IMR-90 (cell line): Measurements from ENCODE around the gene C15orf40. TPM values are rescaled to one million over a fixed set of nuclear protein-coding genes. Genes with fewer than 3 reads are reported as not detected.
A peak's percentile ranks its signal among the peaks of the same experiment; 100 is the strongest.

Source experiments
- ATAC-seq: fragments of 200-7000 bp; cut with Tn5 transposase; 2 replicates; pipeline ENCODE4 v1.9.1; 2020; ENCODE audit warnings: low read depth, mild to moderate bottlenecking, moderate library complexity
- BruUV-seq: library from RNA; stranded (reverse); fragments of 400-500 nt; replicated peaks from 2 replicates; lab custom pipeline; 2021; lab: Mats Ljungman, UMichigan
- CTCF ChIA-PET: fragments of 300-600 bp; formaldehyde crosslinking; extraction: SDS; loops from one replicate; lab custom pipeline; 2021; ENCODE audit warnings: antibody characterized with exemption; lab: Yijun Ruan, JAX
- POLR2A ChIA-PET: fragments of 300-600 bp; sonication (Branson Sonifier 250); formaldehyde crosslinking; loops from one replicate; lab custom pipeline; 2022; ENCODE audit warnings: antibody characterized with exemption; ENCODE audit not compliant: unreplicated experiment; lab: Charles Lee
- DNase-seq: peaks from one replicate; pipeline ENCODE4 v3.0.0; 2013
- H2AFZ ChIP-seq: replicated peaks from 2 replicates; pipeline ENCODE3; 2013; ENCODE audit warnings: low read length, mild to moderate bottlenecking; ENCODE audit not compliant: poor library complexity
- H2AK5ac ChIP-seq: 2 replicates; pipeline ENCODE4 v1.6.1; 2013; ENCODE audit warnings: low read depth, low read length, inconsistent platforms
- H2AK9ac ChIP-seq: replicated peaks from 2 replicates; pipeline ENCODE3; 2013; ENCODE audit warnings: mild to moderate bottlenecking, low read depth, low read length, moderate library complexity; ENCODE audit not compliant: poor library complexity
- H2BK120ac ChIP-seq: 2 replicates; pipeline ENCODE4 v1.6.1; 2013; ENCODE audit warnings: low read depth, low read length, inconsistent platforms
- H2BK15ac ChIP-seq: 3 replicates; pipeline ENCODE4 v1.6.1; 2013; ENCODE audit warnings: low read depth, low read length, inconsistent platforms
- H2BK20ac ChIP-seq: 2 replicates; pipeline ENCODE4 v1.6.1; 2013; ENCODE audit warnings: low read depth, mild to moderate bottlenecking, inconsistent platforms, low read length, moderate library complexity
- H2BK5ac ChIP-seq: 2 replicates; pipeline ENCODE4 v1.6.1; 2013; ENCODE audit warnings: mild to moderate bottlenecking, low read depth, low read length, inconsistent platforms; ENCODE audit not compliant: poor library complexity, severe bottlenecking
- H3K14ac ChIP-seq: replicated peaks from 2 replicates; pipeline ENCODE4 v1.6.1; 2013; ENCODE audit warnings: low read depth, low read length, inconsistent platforms
- H3K18ac ChIP-seq: 2 replicates; pipeline ENCODE4 v1.6.1; 2013; ENCODE audit warnings: low read depth, low read length, control low read depth
- H3K23ac ChIP-seq: 2 replicates; pipeline ENCODE4 v1.6.1; 2013; ENCODE audit warnings: low read depth, low read length, inconsistent platforms
- H3K27ac ChIP-seq: 2 replicates; pipeline ENCODE4 v1.5.1; 2013; ENCODE audit warnings: mild to moderate bottlenecking, control low read depth, low read length; ENCODE audit not compliant: insufficient read depth
- H3K27me3 ChIP-seq: 2 replicates; pipeline ENCODE4 v1.6.1; 2013; ENCODE audit warnings: low read length; ENCODE audit not compliant: control insufficient read depth, insufficient read depth
- H3K36me3 ChIP-seq: 2 replicates; pipeline ENCODE4 v1.6.1; 2013; ENCODE audit warnings: low read length, mixed read lengths; ENCODE audit not compliant: control insufficient read depth, insufficient read depth
- H3K4ac ChIP-seq: 2 replicates; pipeline ENCODE4 v1.6.1; 2013; ENCODE audit warnings: low read depth, low read length, inconsistent platforms
- H3K4me1 ChIP-seq: 2 replicates; pipeline ENCODE4 v1.6.1; 2013; ENCODE audit warnings: low read length, mixed read lengths; ENCODE audit not compliant: control insufficient read depth, insufficient read depth
- H3K4me2 ChIP-seq: 2 replicates; pipeline ENCODE4 v1.6.1; 2013; ENCODE audit warnings: low read depth, mild to moderate bottlenecking, control low read depth, low read length, moderate library complexity
- H3K4me3 ChIP-seq: 2 replicates; pipeline ENCODE4 v1.5.1; 2013; ENCODE audit warnings: low read depth, mild to moderate bottlenecking, control low read depth, low read length, moderate library complexity; ENCODE audit not compliant: insufficient read depth
- H3K56ac ChIP-seq: 2 replicates; pipeline ENCODE4 v1.6.1; 2013; ENCODE audit warnings: low read length, inconsistent platforms; ENCODE audit not compliant: insufficient read depth; ENCODE audit errors: extremely low read depth
- H3K79me1 ChIP-seq, 2 experiments: 2 replicates each; pipeline ENCODE4 v1.6.1; 2013; ENCODE audit warnings: low read length in 2 of 2, inconsistent platforms in 1 of 2, low read depth in 1 of 2
- H3K9ac ChIP-seq: 2 replicates; pipeline ENCODE4 v1.6.1; 2013; ENCODE audit warnings: low read depth, low read length, control low read depth
- H3K9me1 ChIP-seq: 2 replicates; pipeline ENCODE4 v1.6.1; 2013; ENCODE audit warnings: low read length, inconsistent platforms; ENCODE audit not compliant: insufficient read depth
- H3K9me3 ChIP-seq: 2 replicates; pipeline ENCODE4 v1.6.1; 2013; ENCODE audit warnings: low read length; ENCODE audit not compliant: control insufficient read depth, insufficient read depth
- H4K20me1 ChIP-seq: 2 replicates; pipeline ENCODE4 v1.6.1; 2013; ENCODE audit warnings: low read length, inconsistent platforms; ENCODE audit not compliant: insufficient read depth
- H4K5ac ChIP-seq: 2 replicates; pipeline ENCODE4 v1.6.1; 2013; ENCODE audit warnings: mild to moderate bottlenecking, low read depth, low read length, control low read depth
- H4K8ac ChIP-seq, 2 experiments: 2 replicates each; pipeline ENCODE4 v1.6.1; 2013; ENCODE audit warnings: low read depth in 2 of 2, low read length in 2 of 2, control low read depth in 1 of 2, inconsistent platforms in 1 of 2
- H4K91ac ChIP-seq: 2 replicates; pipeline ENCODE4 v1.6.1; 2013; ENCODE audit warnings: low read depth, low read length, inconsistent platforms; ENCODE audit not compliant: insufficient read depth
- BHLHE40 ChIP-seq: fragments of 150-350 bp; IDR thresholded peaks from 2 replicates; pipeline ENCODE4 v1.6.1; 2016; ENCODE audit warnings: mild to moderate bottlenecking, low read depth, low read length
- CEBPB ChIP-seq: IDR thresholded peaks from 2 replicates; pipeline ENCODE4 v1.6.1; 2012; ENCODE audit warnings: low read depth, low read length, improper control_type of control experiment
- CHD1 ChIP-seq: IDR thresholded peaks from 2 replicates; pipeline ENCODE4 v1.6.1; 2012; ENCODE audit warnings: low read depth, low read length, improper control_type of control experiment
- FOS ChIP-seq: fragments of 150-350 bp; IDR thresholded peaks from 2 replicates; pipeline ENCODE4 v1.6.1; 2016; ENCODE audit warnings: low read depth, low read length
- MAFK ChIP-seq: IDR thresholded peaks from 2 replicates; pipeline ENCODE4 v1.6.1; 2012; ENCODE audit warnings: low read depth, low read length, improper control_type of control experiment
- MAZ ChIP-seq: IDR thresholded peaks from 2 replicates; pipeline ENCODE4 v1.6.1; 2012; ENCODE audit warnings: low read depth, mild to moderate bottlenecking, low read length, improper control_type of control experiment, moderate library complexity, borderline replicate concordance
- MXI1 ChIP-seq: IDR thresholded peaks from 2 replicates; pipeline ENCODE4 v1.6.1; 2012; ENCODE audit warnings: low read depth, mild to moderate bottlenecking, low read length, moderate library complexity, borderline replicate concordance
- NFE2L2 ChIP-seq: fragments of 150-350 bp; IDR thresholded peaks from 2 replicates; pipeline ENCODE4 v1.6.1; 2016; ENCODE audit warnings: low read depth, mild to moderate bottlenecking, low read length
- POLR2A ChIP-seq: IDR thresholded peaks from 2 replicates; pipeline ENCODE4 v1.6.1; 2012; ENCODE audit warnings: mild to moderate bottlenecking, low read depth, low read length
- RAD21 ChIP-seq: IDR thresholded peaks from 2 replicates; pipeline ENCODE4 v1.6.1; 2012; ENCODE audit warnings: low read length, improper control_type of control experiment
- RCOR1 ChIP-seq: IDR thresholded peaks from 2 replicates; pipeline ENCODE4 v1.6.1; 2012; ENCODE audit warnings: mild to moderate bottlenecking, low read length, improper control_type of control experiment; ENCODE audit not compliant: insufficient replicate concordance
- RFX5 ChIP-seq: IDR thresholded peaks from 2 replicates; pipeline ENCODE4 v1.8.0; 2012; ENCODE audit warnings: low read depth, mild to moderate bottlenecking, low read length, moderate library complexity
- SMC3 ChIP-seq: fragments of 150-350 bp; IDR thresholded peaks from 2 replicates; pipeline ENCODE4 v1.6.1; 2016; ENCODE audit warnings: low read depth, mild to moderate bottlenecking, antibody characterized with exemption, low read length, moderate library complexity
- WGBS, 2 experiments: methylation state at CpG; one replicate each; pipeline versions ENCODE4 v1.1.5 to v1.1.7; 2013; ENCODE audit warnings: missing lambda C conversion rate in 2 of 2; ENCODE audit not compliant: insufficient read length in 1 of 2; ENCODE audit errors: extremely low coverage in 2 of 2; 5-methylcytosine and 5-hydroxymethylcytosine counted together
- dilution Hi-C: fragments of 300-500 bp; cut with HindIII; formaldehyde crosslinking; loops from one replicate; pipeline ENCODE4 v1.14.3; 2018; ENCODE audit warnings: low sequenced_read_pairs; ENCODE audit not compliant: unreplicated experiment
- in situ Hi-C: fragments of 300-500 bp; cut with MboI; formaldehyde crosslinking; loops from 3 replicates; pipeline ENCODE4 v1.14.3; 2019; ENCODE audit warnings: low sequenced_read_pairs, inconsistent platforms, mixed read lengths
- intact Hi-C: fragments of 100-400 bp; cut with micrococcal nuclease; formaldehyde crosslinking; loops from 2 replicates; pipeline ENCODE4 v1.10.0; 2022
- polyA plus RNA-seq, 3 experiments: library from polyadenylated mRNA; depleted of rRNA; stranded (reverse); fragments of >200 nt; gene quantifications; 2 replicates each; pipeline ENCODE4 v1.2.3, GENCODE V29; 2012; ENCODE audit warnings: low replicate concordance in 1 of 3
- total RNA-seq: library from RNA; depleted of rRNA; stranded (reverse); fragments of >200 nt; gene quantifications from 2 replicates; pipeline ENCODE4 v1.2.3, GENCODE V29; 2012
- TF ChIP-seq, protein P1 (sequence below): conservative IDR thresholded peaks from 2 replicates; pipeline ENCODE4 v1.5.1; 2012; ENCODE audit warnings: mild to moderate bottlenecking, low read depth, low read length, improper control_type of control experiment
- TF ChIP-seq, protein P2 (sequence below): fragments of 150-350 bp; IDR thresholded peaks from 2 replicates; pipeline ENCODE4 v1.6.1; 2016; ENCODE audit warnings: low read depth, mild to moderate bottlenecking, low read length, moderate library complexity, borderline replicate concordance
- TF ChIP-seq, protein P3 (sequence below): fragments of 150-350 bp; IDR thresholded peaks from 2 replicates; pipeline ENCODE4 v1.6.1; 2017; ENCODE audit warnings: mild to moderate bottlenecking, antibody characterized with exemption, low read length, low read depth

Gene C15orf40
- total and polyA plus RNA-seq, 2 of the 4 experiments (the other 2 are of a cell fraction) = 7.0 to 10.7 TPM

DNA sequence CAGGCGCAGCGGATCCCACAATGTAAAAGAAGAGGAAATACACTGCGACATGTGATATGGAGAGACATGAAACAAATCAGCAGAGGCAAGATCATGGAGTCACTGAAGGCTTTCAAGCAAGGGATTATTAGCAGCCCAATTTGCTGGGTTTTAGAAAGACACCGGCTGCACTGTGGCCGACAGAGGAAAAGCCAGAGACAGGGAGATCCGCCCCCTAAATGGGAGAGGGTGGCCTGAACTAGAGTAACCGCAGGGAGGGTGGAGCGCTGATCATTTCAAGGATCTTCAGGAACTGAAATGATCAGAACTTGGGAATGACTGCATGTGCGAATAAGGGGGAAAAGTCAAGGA lies 612 bp upstream of the C15orf40 start:
- Histone ChIP-seq H2AK9ac (peak overlapping the region; percentile 87), H2AK5ac (peak overlapping the region; percentile 97), H3K14ac (peak overlapping the region; percentile 80), H4K91ac (peak overlapping the region; percentile 92), H2BK120ac (peak overlapping the region; percentile 61), H3K4me1 (peaks cover 10% of the 10 kb centered on the region), H3K9me1 (peaks cover 9% of the 10 kb centered on the region; the same call in 1 of the 2 replicates), H3K23ac (peak overlapping the region; percentile 50), H3K79me1 (peaks cover 12 to 41% of the 10 kb centered on the region in 2 experiments; a peak in 3 of 4 replicates), H3K4ac (peak overlapping the region; percentile 82), H3K9ac (peak overlapping the region; percentile 84), H3K56ac (peak overlapping the region; percentile 68), H3K9me3 (no peaks in the 10 kb centered on the region), H2AFZ (peak overlapping the region; percentile 96), H2BK15ac (peak overlapping the region; percentile 42; the same call in 2 of the 3 replicates), H3K27me3 (no peaks in the 10 kb centered on the region), H3K18ac (peak overlapping the region; percentile 87), H4K8ac (peak overlapping the region; percentile 96 to 97), H2BK5ac (peak overlapping the region; percentile 51), H2BK20ac (0 out of 2 replicates have a peak overlapping the region, but pooled peaks have one; percentile 14), H4K5ac (peak overlapping the region; percentile 95), H4K20me1 (no peaks in the 10 kb centered on the region), H3K4me3 (peak overlapping the region; percentile 90), H3K36me3 (peaks cover 8% of the 10 kb centered on the region), H3K27ac (peak overlapping the region; percentile 75), H3K4me2 (peak overlapping the region; percentile 92)
- ATAC-seq (0 out of 2 replicates have a peak, but pooled peaks have one; percentile 1), DNase-seq (no peak)
- intact Hi-C loops (loop anchor here (5.0 to 10.0 kb wide), 2 partner anchors 273 to 545 kb away; partner anchors contain the start of gene BNC1), dilution Hi-C loops (no loop called here), in situ Hi-C loops (no loop called here)
- ChIA-PET POLR2A (no interaction called here), CTCF (interaction anchor here (0.7 to 1.5 kb wide), 3 partner anchors 10 to 97 kb away, joined by 3 to 6 read pairs (median 3); no protein-coding TSS in a partner anchor)
- 62% methylated on average over 4 of the region's 9 CpGs; no CpG with 5 or more reads in 1 of the 2 experiments for WGBS, 2 experiments
- BruUV-seq = TSS peak; percentile 86
- TF ChIP-seq FOS = no peak
- no peak for TF ChIP-seq NFE2L2
- TF ChIP-seq, protein P1, sequence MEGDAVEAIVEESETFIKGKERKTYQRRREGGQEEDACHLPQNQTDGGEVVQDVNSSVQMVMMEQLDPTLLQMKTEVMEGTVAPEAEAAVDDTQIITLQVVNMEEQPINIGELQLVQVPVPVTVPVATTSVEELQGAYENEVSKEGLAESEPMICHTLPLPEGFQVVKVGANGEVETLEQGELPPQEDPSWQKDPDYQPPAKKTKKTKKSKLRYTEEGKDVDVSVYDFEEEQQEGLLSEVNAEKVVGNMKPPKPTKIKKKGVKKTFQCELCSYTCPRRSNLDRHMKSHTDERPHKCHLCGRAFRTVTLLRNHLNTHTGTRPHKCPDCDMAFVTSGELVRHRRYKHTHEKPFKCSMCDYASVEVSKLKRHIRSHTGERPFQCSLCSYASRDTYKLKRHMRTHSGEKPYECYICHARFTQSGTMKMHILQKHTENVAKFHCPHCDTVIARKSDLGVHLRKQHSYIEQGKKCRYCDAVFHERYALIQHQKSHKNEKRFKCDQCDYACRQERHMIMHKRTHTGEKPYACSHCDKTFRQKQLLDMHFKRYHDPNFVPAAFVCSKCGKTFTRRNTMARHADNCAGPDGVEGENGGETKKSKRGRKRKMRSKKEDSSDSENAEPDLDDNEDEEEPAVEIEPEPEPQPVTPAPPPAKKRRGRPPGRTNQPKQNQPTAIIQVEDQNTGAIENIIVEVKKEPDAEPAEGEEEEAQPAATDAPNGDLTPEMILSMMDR = no peak
- TF ChIP-seq CEBPB = no peak
- TF ChIP-seq RCOR1 = no peak
- TF ChIP-seq MAZ = no peak
- TF ChIP-seq RAD21 = no peak
- TF ChIP-seq, protein P2, sequence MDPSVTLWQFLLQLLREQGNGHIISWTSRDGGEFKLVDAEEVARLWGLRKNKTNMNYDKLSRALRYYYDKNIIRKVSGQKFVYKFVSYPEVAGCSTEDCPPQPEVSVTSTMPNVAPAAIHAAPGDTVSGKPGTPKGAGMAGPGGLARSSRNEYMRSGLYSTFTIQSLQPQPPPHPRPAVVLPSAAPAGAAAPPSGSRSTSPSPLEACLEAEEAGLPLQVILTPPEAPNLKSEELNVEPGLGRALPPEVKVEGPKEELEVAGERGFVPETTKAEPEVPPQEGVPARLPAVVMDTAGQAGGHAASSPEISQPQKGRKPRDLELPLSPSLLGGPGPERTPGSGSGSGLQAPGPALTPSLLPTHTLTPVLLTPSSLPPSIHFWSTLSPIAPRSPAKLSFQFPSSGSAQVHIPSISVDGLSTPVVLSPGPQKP = no peak
- TF ChIP-seq, protein P3, sequence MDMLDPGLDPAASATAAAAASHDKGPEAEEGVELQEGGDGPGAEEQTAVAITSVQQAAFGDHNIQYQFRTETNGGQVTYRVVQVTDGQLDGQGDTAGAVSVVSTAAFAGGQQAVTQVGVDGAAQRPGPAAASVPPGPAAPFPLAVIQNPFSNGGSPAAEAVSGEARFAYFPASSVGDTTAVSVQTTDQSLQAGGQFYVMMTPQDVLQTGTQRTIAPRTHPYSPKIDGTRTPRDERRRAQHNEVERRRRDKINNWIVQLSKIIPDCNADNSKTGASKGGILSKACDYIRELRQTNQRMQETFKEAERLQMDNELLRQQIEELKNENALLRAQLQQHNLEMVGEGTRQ = no peak
- TF ChIP-seq CHD1 = no peak
- TF ChIP-seq SMC3 = no peak
- no peak for TF ChIP-seq POLR2A
- no peak for TF ChIP-seq MXI1
- TF ChIP-seq MAFK = no peak
- TF ChIP-seq RFX5 = no peak
- TF ChIP-seq BHLHE40 = no peak
